AG08396 (cell line): ENCODE results near the gene SMCHD1.

Experiments used
- DNase-seq: peaks from one replicate; pipeline ENCODE4 v3.0.0; 2012; ENCODE audit warnings: low spot score, mixed read lengths

Gene SMCHD1

DNA sequence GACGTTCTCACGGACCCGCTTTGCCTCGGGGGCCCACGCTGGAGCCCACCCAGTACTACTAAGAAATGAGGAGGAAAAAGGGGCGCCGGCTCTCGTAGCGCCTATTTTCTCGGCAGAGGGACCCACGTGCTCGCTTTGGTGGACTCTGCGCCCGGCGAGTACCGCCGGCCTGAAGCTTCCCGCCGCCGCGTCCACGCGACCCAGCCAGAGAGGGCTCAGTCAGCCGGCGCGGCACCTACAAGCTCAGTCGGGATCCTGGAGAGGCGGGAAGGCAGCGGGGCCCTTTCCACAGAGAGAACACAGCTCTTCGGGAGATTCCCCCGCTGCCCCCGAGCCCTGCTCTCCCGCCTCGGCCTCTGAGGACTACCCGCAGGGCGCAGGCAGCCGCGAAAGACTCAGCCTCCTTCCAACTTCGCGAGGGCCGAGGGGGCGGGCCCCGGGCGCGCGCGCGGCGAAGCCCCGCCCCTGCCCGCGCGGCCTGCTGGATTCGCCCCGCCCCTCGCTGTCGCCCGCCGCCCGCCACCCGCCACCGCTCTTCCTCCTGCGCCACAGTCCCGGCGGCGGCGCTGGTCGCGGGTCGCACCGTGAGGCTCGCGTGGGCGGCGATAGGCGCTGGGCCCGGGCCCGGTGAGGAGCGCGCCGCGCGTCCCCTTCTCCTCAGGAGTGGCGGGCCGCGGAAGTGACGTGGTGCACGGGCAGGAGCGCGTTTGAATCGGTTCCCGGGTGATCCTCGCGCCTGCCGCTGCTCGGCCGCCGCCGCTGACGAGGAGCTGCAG lies at the start of gene SMCHD1:
Gene SMCHD1, plus strand, starts transcription at position 549 of the 776 bp plus-strand sequence. CDS start 350 bp downstream, outside the sequence.
- DNase-seq, result peak; percentile 89

GRCh38 chr18:2606335-2606734 lies 49.2 kb upstream of the SMCHD1 start:
- DNase-seq, result no peak

GRCh38 chr18:2609604-2610003 lies 45.9 kb upstream of the SMCHD1 start:
- DNase-seq, result no peak

- no peak for DNase-seq
These were observed 45.0 kb upstream of the SMCHD1 start for GRCh38 chr18:2610549-2610948.

GRCh38 chr18:2612996-2613395 lies 42.5 kb upstream of the SMCHD1 start:
- DNase-seq, result no peak

- DNase-seq, result no peak
These were observed 38.0 kb upstream of the SMCHD1 start for GRCh38 chr18:2617401-2617998.

- no peak for DNase-seq
These were observed 37.5 kb upstream of the SMCHD1 start for GRCh38 chr18:2618009-2618408.

DNA sequence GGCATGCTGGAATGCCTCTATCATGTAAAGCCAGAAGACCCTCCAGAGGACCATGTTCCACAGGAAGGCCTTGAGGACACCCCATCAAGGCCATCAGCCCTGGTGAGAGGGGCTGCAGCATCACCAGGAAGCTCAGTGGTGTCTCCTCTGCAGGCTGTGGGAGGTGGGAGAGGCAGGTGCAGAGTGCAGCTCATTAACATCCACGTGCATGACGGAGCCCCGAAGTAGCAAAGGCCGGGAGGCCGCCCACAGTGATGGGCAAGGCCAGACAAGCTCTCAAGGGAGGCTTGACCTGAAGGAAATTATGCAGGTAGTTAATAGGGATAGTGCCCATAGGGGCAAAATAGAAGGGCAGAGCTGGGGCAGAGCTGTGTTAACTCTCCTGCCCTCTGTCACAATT lies 30.3 kb upstream of the SMCHD1 start:
- no peak for DNase-seq

GRCh38 chr18:2627821-2628276 lies 27.7 kb upstream of the SMCHD1 start:
- no peak for DNase-seq

DNA sequence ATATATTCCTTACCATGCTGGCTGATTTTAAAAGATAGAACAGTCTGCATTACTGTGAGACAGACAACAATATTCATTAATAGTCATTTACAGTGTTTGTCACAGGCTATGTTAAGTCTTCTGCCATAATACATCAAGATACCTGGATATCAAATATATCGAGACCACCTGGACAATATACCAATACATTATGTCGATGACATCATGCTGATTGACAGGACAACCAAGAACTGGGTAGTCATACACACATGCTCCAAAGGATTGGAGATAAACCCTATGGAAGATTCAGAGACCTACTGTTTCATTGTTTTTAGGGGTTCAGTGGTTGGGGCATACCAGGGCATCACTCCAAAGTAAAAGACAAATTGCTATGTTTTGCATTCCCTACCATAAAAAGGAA lies 26.5 kb upstream of the SMCHD1 start:
- DNase-seq, result no peak

- no peak for DNase-seq
These were observed 19.9 kb upstream of the SMCHD1 start for GRCh38 chr18:2635586-2635985.

GRCh38 chr18:2636126-2636631 lies 19.3 kb upstream of the SMCHD1 start:
- no peak for DNase-seq

- DNase-seq, result peak; percentile 25
These were observed 13.9 kb upstream of the SMCHD1 start for GRCh38 chr18:2641638-2642037.

GRCh38 chr18:2642771-2643170 lies 12.8 kb upstream of the SMCHD1 start:
- no peak for DNase-seq

- DNase-seq, result no peak
These were observed 11.0 kb upstream of the SMCHD1 start for GRCh38 chr18:2644535-2644934.

- DNase-seq, result no peak
These were observed 3.5 kb upstream of the SMCHD1 start for GRCh38 chr18:2651981-2652380.

- no peak for DNase-seq
These were observed 2.1 kb upstream of the SMCHD1 start for GRCh38 chr18:2653467-2653866.

DNA sequence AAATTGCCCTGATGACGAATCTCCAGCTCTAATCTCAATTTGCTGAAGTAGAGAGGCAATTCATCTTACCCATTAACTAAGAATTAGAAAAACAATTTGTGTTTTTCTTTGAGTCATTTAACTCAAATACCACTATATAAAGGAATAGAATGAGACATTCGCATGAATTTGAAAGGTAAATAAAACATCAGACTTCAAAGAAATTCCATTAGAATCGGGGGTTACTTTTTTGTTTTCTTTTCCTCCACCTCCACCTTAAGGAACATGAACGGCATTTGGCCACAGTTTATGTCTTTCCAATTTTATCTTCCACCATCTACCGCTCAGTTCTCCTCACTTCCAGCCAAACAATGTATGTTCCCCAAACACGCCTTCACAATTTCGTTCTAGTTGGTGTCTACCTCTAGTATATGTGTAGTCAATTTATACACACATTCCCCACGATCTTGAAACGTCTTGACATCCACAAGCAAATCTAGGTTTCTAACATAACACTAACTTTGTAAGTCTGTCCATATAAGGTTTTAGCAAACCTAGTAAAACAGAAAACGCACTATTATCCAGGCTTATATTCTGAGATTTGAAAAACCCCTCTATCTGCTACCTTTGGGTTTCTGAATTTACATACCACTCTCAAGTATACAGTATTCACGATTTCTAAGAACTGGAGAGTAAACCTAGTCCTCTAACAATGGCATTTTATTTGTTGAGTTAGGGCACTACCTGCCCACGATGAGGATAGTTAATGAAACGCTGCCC lies 1.2 kb upstream of the SMCHD1 start:
- no peak for DNase-seq

GRCh38 chr18:2654928-2655177 lies 673 bp upstream of the SMCHD1 start:
- peak; percentile 43 for DNase-seq

GRCh38 chr18:2655954-2656236 lies 369 bp downstream of the SMCHD1 start:
- no peak for DNase-seq

- peak; percentile 47 for DNase-seq
These were observed 883 bp downstream of the SMCHD1 start for GRCh38 chr18:2656237-2656980.

GRCh38 chr18:2656981-2657512 lies 1.5 kb downstream of the SMCHD1 start:
- no peak for DNase-seq
